ENCODE data around the gene SLC45A3.

Gene SLC45A3

GRCh38 chr1:205699416-205699815 is 19.1 kb upstream of the SLC45A3 start:
- no peak for DNase-seq

- DNase-seq = no peak
These were observed 18.6 kb upstream of the SLC45A3 start for GRCh38 chr1:205698921-205699320.

GRCh38 chr1:205693421-205693991 is 13.2 kb upstream of the SLC45A3 start:
- no peak for DNase-seq

GRCh38 chr1:205692423-205692822 is 12.1 kb upstream of the SLC45A3 start:
- DNase-seq = no peak

GRCh38 chr1:205690122-205690756 is 9.9 kb upstream of the SLC45A3 start:
- no peak for DNase-seq

GRCh38 chr1:205689479-205689878 is 9.2 kb upstream of the SLC45A3 start:
- no peak for DNase-seq

GRCh38 chr1:205688171-205689080 is 8.1 kb upstream of the SLC45A3 start:
- DNase-seq = no peak

GRCh38 chr1:205687242-205687641 is 6.9 kb upstream of the SLC45A3 start:
- DNase-seq = no peak

GRCh38 chr1:205681364-205681763 is 1.1 kb upstream of the SLC45A3 start:
- DNase-seq = no peak

GRCh38 chr1:205678286-205679111 is 1.8 kb downstream of the SLC45A3 start:
- DNase-seq = no peak

- DNase-seq = no peak
These were observed 3.1 kb downstream of the SLC45A3 start for GRCh38 chr1:205677167-205677566.

GRCh38 chr1:205676597-205676996 is 3.7 kb downstream of the SLC45A3 start:
- no peak for DNase-seq

GRCh38 chr1:205676002-205676401 is 4.3 kb downstream of the SLC45A3 start:
- DNase-seq = no peak

- no peak for DNase-seq
These were observed 5.1 kb downstream of the SLC45A3 start for GRCh38 chr1:205675247-205675646.

GRCh38 chr1:205672970-205673369 is 7.3 kb downstream of the SLC45A3 start:
- no peak for DNase-seq

GRCh38 chr1:205672395-205672889 is 7.9 kb downstream of the SLC45A3 start:
- DNase-seq = no peak

GRCh38 chr1:205670611-205671430 is 9.5 kb downstream of the SLC45A3 start:
- no peak for DNase-seq

- DNase-seq = no peak
These were observed 10.2 kb downstream of the SLC45A3 start for GRCh38 chr1:205670150-205670446.

GRCh38 chr1:205669341-205670149 is 10.8 kb downstream of the SLC45A3 start:
- DNase-seq = no peak

GRCh38 chr1:205668951-205669340 is 11.4 kb downstream of the SLC45A3 start:
- DNase-seq = no peak
